ENCODE measurements around the gene ZFYVE9. TPM values are rescaled to one million over a fixed set of nuclear protein-coding genes. Genes with fewer than 3 reads are reported as not detected.

The ZFYVE9 gene
- total and polyA plus RNA-seq, 2 of the 8 experiments (the other 6 are each of a cell fraction or from before 2014, with no cell fraction given): 5.8 to 26.5 TPM

DNA sequence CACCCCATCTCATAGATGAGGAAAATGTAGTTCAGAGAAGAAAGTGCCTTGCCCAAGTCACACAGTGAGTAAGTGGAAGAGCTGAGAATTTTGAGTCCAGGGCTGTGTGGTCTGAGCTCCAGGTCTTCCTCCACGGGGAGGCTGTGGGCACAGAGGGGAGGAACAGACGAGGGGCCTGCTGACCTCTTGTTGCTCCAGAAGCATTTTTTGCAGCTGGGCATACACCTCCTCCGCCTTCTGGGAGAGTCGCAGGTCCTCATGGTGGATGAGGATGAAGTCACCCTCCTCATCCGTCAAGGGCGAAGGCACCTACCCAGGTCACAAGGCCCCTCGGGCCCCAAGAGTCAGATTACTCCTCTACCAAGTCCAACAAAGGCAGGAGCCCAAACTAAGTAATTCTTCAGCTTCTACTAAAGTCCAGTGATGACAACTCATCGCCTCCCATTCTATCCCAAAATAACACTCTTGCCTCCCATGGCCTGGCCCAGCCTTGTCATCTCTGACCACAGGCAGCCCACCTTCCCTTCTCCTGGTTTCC lies 215.0 kb downstream of the ZFYVE9 start (continued):
- TF ChIP-seq CHD7 (IDR thresholded peaks at IDR 0.05; ENCODE audit: insufficient replicate concordance, low read length): no peak
- TF ChIP-seq JUND (IDR thresholded peaks at IDR 0.05; ENCODE audit: low read length): no peak
- no peak for TF ChIP-seq TAF1 (IDR thresholded peaks at IDR 0.05; ENCODE audit: low read depth, low read length)
- no peak for TF ChIP-seq FOSL1 (IDR thresholded peaks at IDR 0.05; ENCODE audit: insufficient read depth, low read depth, low read length)
- no peak for TF ChIP-seq CEBPB (IDR thresholded peaks at IDR 0.05; ENCODE audit: low read depth, low read length)

All from H1 (cell line).